Activated CD8-positive, alpha-beta T cell treated with anti-CD3 and anti-CD28 coated beads for 36 hours (primary cell): ENCODE data around the gene PRDM10. TPM values are rescaled to one million over a fixed set of nuclear protein-coding genes. Genes with fewer than 3 reads are reported as not detected.

Source experiments
- ATAC-seq: fragments of 200-7000 bp; cut with Tn5 transposase; one replicate; pipeline ENCODE4 v1.10.0; 2021; ENCODE audit warnings: mild to moderate bottlenecking, moderate library complexity
- CTCF ChIA-PET: fragments of 350-600 bp; sonication (Branson Sonifier 250); formaldehyde crosslinking; loops from one replicate; lab custom pipeline; 2021; ENCODE audit warnings: antibody characterized with exemption; lab: Charles Lee
- POLR2A ChIA-PET: fragments of 350-600 bp; sonication (Branson Sonifier 250); formaldehyde crosslinking; loops from one replicate; lab custom pipeline; 2021; ENCODE audit warnings: antibody characterized with exemption; lab: Charles Lee
- DNase-seq: peaks from one replicate; pipeline ENCODE4 v3.0.0-alpha.2; 2020
- H3K27ac Mint-ChIP-seq: one replicate; pipeline ENCODE4 v1.8.0; 2021; ENCODE audit warnings: mild to moderate bottlenecking, mixed read lengths
- H3K27me3 Mint-ChIP-seq: one replicate; pipeline ENCODE4 v1.8.0; 2021; ENCODE audit warnings: mixed read lengths
- H3K36me3 Mint-ChIP-seq: one replicate; pipeline ENCODE4 v1.8.0; 2021; ENCODE audit warnings: low read depth, mixed read lengths
- H3K4me1 Mint-ChIP-seq: one replicate; pipeline ENCODE4 v1.8.0; 2021; ENCODE audit warnings: low read depth, mixed read lengths
- H3K4me3 Mint-ChIP-seq: one replicate; pipeline ENCODE4 v1.8.0; 2021; ENCODE audit warnings: mild to moderate bottlenecking, moderate library complexity, mixed read lengths
- H3K9me3 Mint-ChIP-seq: one replicate; pipeline ENCODE4 v1.8.0; 2021; ENCODE audit warnings: mixed read lengths
- CTCF ChIP-seq: fragments of 200-600 bp; IDR thresholded peaks from one replicate; pipeline ENCODE4 v1.8.0; 2022; ENCODE audit warnings: antibody characterized with exemption, mild to moderate bottlenecking
- intact Hi-C: fragments of 100-400 bp; cut with micrococcal nuclease; formaldehyde crosslinking; loops from one replicate; pipeline ENCODE4 v1.10.0; 2022
- total RNA-seq, 2 experiments: library from RNA; stranded (reverse); gene quantifications; one replicate each; pipeline ENCODE4 v1.2.3, GENCODE V29; 2021

PRDM10 gene
- total RNA-seq, 2 experiments from 2014 or later: 15.6 to 18.8 TPM

DNA sequence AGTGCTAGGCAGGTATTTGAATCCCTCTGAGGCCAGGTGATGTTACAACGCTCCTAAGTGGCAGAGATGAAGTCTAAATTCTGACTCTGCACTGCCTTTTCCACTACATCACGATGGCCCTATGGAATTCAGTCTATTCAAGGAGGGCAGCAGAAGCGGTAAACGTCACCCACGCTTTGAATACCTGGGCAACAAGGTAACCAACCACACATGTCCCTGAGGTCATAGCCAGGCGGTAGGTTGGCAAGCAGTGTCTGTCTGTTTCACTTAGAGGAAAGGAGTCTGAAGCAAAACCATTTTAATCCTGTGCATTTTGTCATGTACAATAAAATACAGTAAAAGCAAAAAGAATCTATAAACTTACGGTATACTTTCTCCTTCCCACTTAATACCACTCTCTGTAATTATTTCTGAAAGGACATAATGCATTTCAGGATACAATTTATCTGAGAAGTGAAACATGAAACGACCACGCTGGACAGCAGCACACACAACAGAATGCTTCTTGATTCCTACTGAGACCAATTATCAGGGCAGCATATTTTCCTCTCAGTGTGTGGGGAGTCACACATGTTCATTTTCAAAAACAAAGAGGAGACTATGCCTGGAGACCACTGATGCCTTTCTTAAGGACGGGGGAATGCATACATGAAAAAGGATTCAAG lies 51.3 kb downstream of the PRDM10 start:
- intact Hi-C loops: no loop called here
- ChIA-PET CTCF (no interaction called here), POLR2A (no interaction called here)
- Mint-ChIP-seq H3K36me3 (peaks cover 8% of the 10 kb centered on the region), H3K4me3 (no peak overlapping the region), H3K4me1 (no peaks in the 10 kb centered on the region), H3K27ac (no peak overlapping the region), H3K27me3 (no peaks in the 10 kb centered on the region), H3K9me3 (no peaks in the 10 kb centered on the region)
- ATAC-seq (no peak), DNase-seq (no peak)
- TF ChIP-seq CTCF: no peak

DNA sequence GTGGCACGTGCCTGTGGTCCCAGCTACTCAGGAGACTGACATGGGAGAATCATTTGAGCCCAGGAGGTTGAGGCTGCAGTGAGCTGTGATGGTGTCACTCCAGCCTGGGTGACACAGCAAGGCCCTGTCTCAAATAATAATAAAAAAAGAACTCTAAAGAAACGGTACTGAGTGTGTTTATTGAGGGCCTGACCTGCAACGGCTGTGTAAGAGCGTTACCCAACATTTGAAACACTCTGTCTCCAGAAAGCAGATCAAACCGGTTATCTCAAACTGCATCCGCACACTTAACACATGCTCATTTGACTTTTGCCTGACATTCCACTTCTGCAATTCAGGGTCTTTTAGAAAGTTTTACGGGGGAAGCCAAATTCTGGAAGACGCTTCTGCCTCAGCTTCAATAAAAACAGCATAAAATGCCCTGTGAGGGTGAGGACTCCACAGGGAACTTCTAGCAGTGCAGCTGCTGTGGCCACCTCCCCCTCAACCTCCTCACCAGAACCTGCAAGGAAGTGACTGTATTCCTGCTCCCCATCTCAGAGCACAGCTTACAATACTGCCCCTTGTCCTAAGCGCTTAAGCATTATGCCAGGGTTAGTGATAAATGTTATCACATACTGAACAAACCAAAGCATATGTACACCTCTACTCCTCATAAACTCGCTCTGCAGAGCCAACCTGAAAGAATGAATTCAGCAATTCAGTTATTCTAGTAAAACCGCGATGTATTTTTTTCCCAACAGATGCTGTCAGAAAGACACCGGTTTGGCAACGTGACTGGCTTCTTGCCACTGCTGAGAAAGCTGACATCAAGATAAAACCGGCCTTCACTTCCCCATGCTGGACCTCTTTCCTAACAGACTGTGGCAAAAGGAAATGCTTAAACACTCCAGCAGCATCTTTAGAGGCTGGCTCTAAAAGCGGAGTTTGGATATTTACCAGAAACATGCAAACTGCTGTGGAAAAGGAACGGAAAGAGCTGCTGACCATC lies 52.2 kb downstream of the PRDM10 start:
- no peaks in the 10 kb centered on the region for H3K4me1 Mint-ChIP-seq
- intact Hi-C loops: no loop called here
- no peak overlapping the region for H3K27ac Mint-ChIP-seq
- CTCF ChIA-PET: no interaction called here
- no peaks in the 10 kb centered on the region for H3K9me3 Mint-ChIP-seq
- TF ChIP-seq CTCF: no peak
- H3K4me3 Mint-ChIP-seq: no peak overlapping the region
- no peak for DNase-seq
- peaks cover 8% of the 10 kb centered on the region for H3K36me3 Mint-ChIP-seq
- no peaks in the 10 kb centered on the region for H3K27me3 Mint-ChIP-seq
- no peak for ATAC-seq
- POLR2A ChIA-PET: no interaction called here

GRCh38 chr11:129948926-129949466 lies 53.6 kb downstream of the PRDM10 start:
- peaks cover 13% of the 10 kb centered on the region for H3K36me3 Mint-ChIP-seq
- no peaks in the 10 kb centered on the region for H3K4me1 Mint-ChIP-seq
- no peak for ATAC-seq
- ChIA-PET POLR2A (no interaction called here), CTCF (interaction anchor here (1.7 kb wide), 1 partner anchor 183 kb away, joined by 5 read pairs; no protein-coding TSS in a partner anchor)
- H3K27ac Mint-ChIP-seq: no peak overlapping the region
- intact Hi-C loops: no loop called here
- no peak for DNase-seq
- H3K9me3 Mint-ChIP-seq: no peaks in the 10 kb centered on the region
- TF ChIP-seq CTCF: no peak
- H3K27me3 Mint-ChIP-seq: no peaks in the 10 kb centered on the region
- no peak overlapping the region for H3K4me3 Mint-ChIP-seq

DNA sequence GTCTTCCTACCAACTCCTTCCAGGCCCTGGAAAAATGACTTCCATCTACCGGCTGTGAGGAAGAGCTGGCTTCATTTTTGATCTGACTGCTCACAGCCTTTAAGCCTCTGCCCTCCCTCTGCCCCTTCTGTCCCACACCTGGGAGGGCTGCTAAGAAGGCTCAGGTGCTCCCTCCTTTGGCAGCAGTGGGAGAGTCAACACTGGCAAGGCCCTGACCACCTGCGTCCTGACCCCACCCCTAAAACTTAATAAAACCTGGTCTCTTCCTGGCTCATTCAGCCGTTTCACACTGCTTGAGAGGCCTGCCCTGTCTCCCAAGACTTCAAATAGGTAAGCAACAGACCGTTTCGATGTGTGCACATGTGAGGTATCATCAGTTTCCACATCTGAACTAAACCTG lies 55.2 kb downstream of the PRDM10 start:
- DNase-seq (no peak), ATAC-seq (no peak)
- Mint-ChIP-seq H3K36me3 (peaks cover 13% of the 10 kb centered on the region), H3K9me3 (no peaks in the 10 kb centered on the region), H3K4me3 (no peak overlapping the region), H3K27me3 (no peaks in the 10 kb centered on the region), H3K27ac (no peak overlapping the region), H3K4me1 (no peaks in the 10 kb centered on the region)
- POLR2A ChIA-PET: no interaction called here
- intact Hi-C loops: no loop called here
- CTCF ChIA-PET: interaction anchor here (1.7 kb wide), 1 partner anchor 185 kb away, joined by 5 read pairs; no protein-coding TSS in a partner anchor
- TF ChIP-seq CTCF: no peak
